ENCODE data around the gene OR2AT4. TPM values are rescaled to one million over a fixed set of nuclear protein-coding genes. Genes with fewer than 3 reads are reported as not detected.

The OR2AT4 gene
- total and polyA plus RNA-seq, 2 of the 4 experiments (the other 2 are of a cell fraction): not detected

- H2AK9ac ChIP-seq (replicated peaks; ENCODE audit: low read depth, low read length, poor library complexity): peak overlapping the region; percentile 89
- H2BK15ac ChIP-seq (ENCODE audit: low read depth, low read length): peak overlapping the region; percentile 90; the same call in 2 of the 3 replicates
- H3K27ac ChIP-seq (ENCODE audit: insufficient read depth, low read length): peak overlapping the region; percentile 36; the same call in 1 of the 2 replicates
- peak; percentile 86 for ATAC-seq (ENCODE audit: low read depth)
- H2BK120ac ChIP-seq (ENCODE audit: low read depth, low read length): peak overlapping the region; percentile 84
- peak overlapping the region; percentile 21 to 91; a peak in 3 of 4 replicates for H4K8ac ChIP-seq (ENCODE audit: low read depth in 2 of 2, low read length in 2 of 2)
- no peak overlapping the region for H3K9ac ChIP-seq (ENCODE audit: low read depth, low read length)
- peak; percentile 78 for DNase-seq
- dilution Hi-C loops (cut with HindIII; ENCODE audit: low sequenced_read_pairs, unreplicated experiment) (no loop called here), in situ Hi-C loops (cut with MboI; ENCODE audit: low sequenced_read_pairs) (no loop called here), intact Hi-C loops (cut with micrococcal nuclease) (loop anchor here (1.0 kb wide), 1 partner anchor 103 kb away; no protein-coding TSS in a partner anchor)
- H3K36me3 ChIP-seq (ENCODE audit: control insufficient read depth, insufficient read depth, low read length): no peaks in the 10 kb centered on the region
- peaks cover 14% of the 10 kb centered on the region for H3K4me1 ChIP-seq (ENCODE audit: control insufficient read depth, insufficient read depth, low read length)
- H3K4me3 ChIP-seq (ENCODE audit: insufficient read depth, low read depth, low read length): no peak overlapping the region
- peak overlapping the region; percentile 80 for H2BK5ac ChIP-seq (ENCODE audit: low read depth, low read length, poor library complexity, severe bottlenecking)
- H2AK5ac ChIP-seq (ENCODE audit: low read depth, low read length): peak overlapping the region; percentile 84
- H3K4me2 ChIP-seq (ENCODE audit: low read depth, low read length): no peak overlapping the region
- peak overlapping the region; percentile 82 for H3K18ac ChIP-seq (ENCODE audit: low read depth, low read length)
- no TSS peak for BruUV-seq (replicated peaks)
- peak overlapping the region; percentile 1; the same call in 1 of the 2 replicates for H3K23ac ChIP-seq (ENCODE audit: low read depth, low read length)
- H4K91ac ChIP-seq (ENCODE audit: insufficient read depth, low read depth, low read length): peak overlapping the region; percentile 46
- H3K4ac ChIP-seq (ENCODE audit: low read depth, low read length): peak overlapping the region; percentile 80
- H3K79me1 ChIP-seq (ENCODE audit: low read depth in 1 of 2, low read length in 2 of 2): no peaks in the 10 kb centered on the region
- no peaks in the 10 kb centered on the region for H3K9me3 ChIP-seq (ENCODE audit: control insufficient read depth, insufficient read depth, low read length)
- peak overlapping the region; percentile 92 for H2AFZ ChIP-seq (replicated peaks; ENCODE audit: low read length, poor library complexity)
- POLR2A ChIA-PET (ENCODE audit: unreplicated experiment): no interaction called here
- no peak overlapping the region for H3K56ac ChIP-seq (ENCODE audit: extremely low read depth, insufficient read depth, low read length)
- no peaks in the 10 kb centered on the region for H4K20me1 ChIP-seq (ENCODE audit: insufficient read depth, low read length)
- WGBS, 2 experiments (ENCODE audit: extremely low coverage in 2 of 2, insufficient read length in 1 of 2): no CpG with 5 or more reads among the region's 8 CpGs
- H3K14ac ChIP-seq (replicated peaks; ENCODE audit: low read depth, low read length): peak overlapping the region; percentile 70
- peaks cover 9% of the 10 kb centered on the region for H3K27me3 ChIP-seq (ENCODE audit: control insufficient read depth, insufficient read depth, low read length)
- H2BK20ac ChIP-seq (ENCODE audit: low read depth, low read length): peak overlapping the region; percentile 63; the same call in 1 of the 2 replicates
- CTCF ChIA-PET: interaction anchor here (0.8 to 1.8 kb wide), 4 partner anchors 9 to 173 kb away, joined by 3 to 6 read pairs (median 4); no protein-coding TSS in a partner anchor
- peaks cover 11% of the 10 kb centered on the region for H3K9me1 ChIP-seq (ENCODE audit: insufficient read depth, low read length)
- H4K5ac ChIP-seq (ENCODE audit: low read depth, low read length): peak overlapping the region; percentile 73; the same call in 1 of the 2 replicates
- TF ChIP-seq, protein P1, sequence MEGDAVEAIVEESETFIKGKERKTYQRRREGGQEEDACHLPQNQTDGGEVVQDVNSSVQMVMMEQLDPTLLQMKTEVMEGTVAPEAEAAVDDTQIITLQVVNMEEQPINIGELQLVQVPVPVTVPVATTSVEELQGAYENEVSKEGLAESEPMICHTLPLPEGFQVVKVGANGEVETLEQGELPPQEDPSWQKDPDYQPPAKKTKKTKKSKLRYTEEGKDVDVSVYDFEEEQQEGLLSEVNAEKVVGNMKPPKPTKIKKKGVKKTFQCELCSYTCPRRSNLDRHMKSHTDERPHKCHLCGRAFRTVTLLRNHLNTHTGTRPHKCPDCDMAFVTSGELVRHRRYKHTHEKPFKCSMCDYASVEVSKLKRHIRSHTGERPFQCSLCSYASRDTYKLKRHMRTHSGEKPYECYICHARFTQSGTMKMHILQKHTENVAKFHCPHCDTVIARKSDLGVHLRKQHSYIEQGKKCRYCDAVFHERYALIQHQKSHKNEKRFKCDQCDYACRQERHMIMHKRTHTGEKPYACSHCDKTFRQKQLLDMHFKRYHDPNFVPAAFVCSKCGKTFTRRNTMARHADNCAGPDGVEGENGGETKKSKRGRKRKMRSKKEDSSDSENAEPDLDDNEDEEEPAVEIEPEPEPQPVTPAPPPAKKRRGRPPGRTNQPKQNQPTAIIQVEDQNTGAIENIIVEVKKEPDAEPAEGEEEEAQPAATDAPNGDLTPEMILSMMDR (conservative IDR thresholded peaks at IDR 0.05; ENCODE audit: low read depth, low read length): peak; percentile 83
- no peak for TF ChIP-seq MAFK (IDR thresholded peaks at IDR 0.05; ENCODE audit: low read depth, low read length)
- peak; percentile 80 for TF ChIP-seq SMC3 (IDR thresholded peaks at IDR 0.05; ENCODE audit: low read depth, low read length)
- TF ChIP-seq CEBPB (IDR thresholded peaks at IDR 0.05; ENCODE audit: low read depth, low read length): no peak
- TF ChIP-seq POLR2A (IDR thresholded peaks at IDR 0.05; ENCODE audit: low read depth, low read length): no peak
- TF ChIP-seq RCOR1 (IDR thresholded peaks at IDR 0.05; ENCODE audit: insufficient replicate concordance, low read length): no peak
- no peak for TF ChIP-seq MXI1 (IDR thresholded peaks at IDR 0.05; ENCODE audit: borderline replicate concordance, low read depth, low read length)
- no peak for TF ChIP-seq FOS (IDR thresholded peaks at IDR 0.05; ENCODE audit: low read depth, low read length)
- no peak for TF ChIP-seq BHLHE40 (IDR thresholded peaks at IDR 0.05; ENCODE audit: low read depth, low read length)
- TF ChIP-seq, protein P2, sequence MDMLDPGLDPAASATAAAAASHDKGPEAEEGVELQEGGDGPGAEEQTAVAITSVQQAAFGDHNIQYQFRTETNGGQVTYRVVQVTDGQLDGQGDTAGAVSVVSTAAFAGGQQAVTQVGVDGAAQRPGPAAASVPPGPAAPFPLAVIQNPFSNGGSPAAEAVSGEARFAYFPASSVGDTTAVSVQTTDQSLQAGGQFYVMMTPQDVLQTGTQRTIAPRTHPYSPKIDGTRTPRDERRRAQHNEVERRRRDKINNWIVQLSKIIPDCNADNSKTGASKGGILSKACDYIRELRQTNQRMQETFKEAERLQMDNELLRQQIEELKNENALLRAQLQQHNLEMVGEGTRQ (IDR thresholded peaks at IDR 0.05; ENCODE audit: low read depth, low read length): no peak
- TF ChIP-seq CHD1 (IDR thresholded peaks at IDR 0.05; ENCODE audit: low read depth, low read length): no peak
- TF ChIP-seq RAD21 (IDR thresholded peaks at IDR 0.05; ENCODE audit: low read length): peak; percentile 73
- no peak for TF ChIP-seq MAZ (IDR thresholded peaks at IDR 0.05; ENCODE audit: borderline replicate concordance, low read depth, low read length)
- no peak for TF ChIP-seq ELK1 (IDR thresholded peaks at IDR 0.05; ENCODE audit: borderline replicate concordance, low read depth, low read length)
Observed at GRCh38 chr11:75031771-75032549, 64.7 kb downstream of the OR2AT4 start.

All from IMR-90 (cell line).